CD4-positive, alpha-beta T cell treated with Interleukin-17A for 4 hours (primary cell): ENCODE data around the gene MPZL2.

Experiments used
- DNase-seq: peaks from one replicate; pipeline ENCODE4 v3.0.0-alpha.2; 2020; ENCODE audit warnings: mixed read lengths

Gene MPZL2

DNA sequence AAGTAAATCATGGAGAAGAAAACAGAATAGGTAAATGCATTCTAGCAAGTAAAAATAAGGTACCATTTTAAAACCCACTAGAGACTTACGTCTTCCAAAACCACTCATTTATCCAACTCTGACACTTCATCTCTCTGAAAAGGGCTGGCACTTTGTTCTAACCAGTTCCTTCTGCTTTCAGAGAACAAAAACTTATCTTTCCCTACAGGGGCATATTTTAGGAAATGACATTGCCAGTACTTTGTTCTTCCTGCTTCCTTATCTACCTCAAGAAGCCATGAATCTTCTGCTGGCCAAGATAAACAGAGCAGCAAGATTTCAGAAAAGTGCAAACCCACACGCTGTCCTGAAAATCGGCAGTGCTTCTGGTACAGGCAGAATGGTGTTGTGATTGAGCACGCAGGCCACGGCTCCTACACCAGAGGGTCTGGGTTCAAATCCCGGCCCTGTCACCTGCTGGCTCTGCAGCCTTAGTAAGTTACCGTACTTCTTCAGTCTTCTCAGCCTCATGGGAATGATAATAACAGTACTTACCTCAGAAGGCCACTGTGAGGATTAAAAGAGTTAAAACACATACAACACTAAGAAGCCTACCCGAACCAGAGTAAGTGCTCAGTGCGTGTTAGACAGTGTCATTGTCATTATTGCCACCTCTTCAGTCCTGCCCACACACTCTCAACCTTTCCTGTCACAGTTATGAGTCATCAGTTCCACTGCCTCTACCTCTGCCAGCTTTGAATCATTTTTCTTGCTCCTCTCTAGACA is 22.9 kb downstream of the MPZL2 start:
- peak; percentile 66 for DNase-seq

DNA sequence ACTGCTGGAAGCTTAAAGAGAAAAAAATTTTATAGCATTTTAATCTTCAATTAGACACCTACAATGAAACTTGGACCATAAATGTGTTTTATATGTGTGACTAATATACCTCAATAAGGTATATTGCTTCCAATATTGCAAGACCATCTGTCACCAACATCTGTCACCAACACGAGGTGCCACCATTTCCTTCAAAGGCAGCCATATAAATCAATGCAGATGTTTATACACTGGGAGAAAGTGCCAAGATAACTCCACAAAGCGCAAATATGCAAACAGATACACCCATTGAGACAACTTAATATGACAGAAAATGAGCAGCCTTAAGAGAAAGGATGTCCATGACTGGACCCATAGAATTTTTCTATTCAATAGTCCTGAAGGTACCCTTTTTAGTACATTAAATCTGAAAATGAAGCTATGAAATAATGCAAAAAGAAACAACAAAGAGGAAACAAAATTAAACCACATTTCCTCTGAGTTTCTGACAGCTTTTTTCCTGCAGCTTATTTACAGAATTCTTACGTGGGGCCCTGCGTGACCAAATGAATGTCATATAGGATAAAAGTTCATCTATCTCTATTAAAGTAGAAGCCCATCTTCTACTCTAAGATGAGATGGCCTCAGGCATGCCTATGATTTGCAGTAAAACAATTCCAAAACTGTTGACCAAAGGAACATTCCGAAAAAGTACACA is 24.4 kb downstream of the MPZL2 start:
- no peak for DNase-seq

DNA sequence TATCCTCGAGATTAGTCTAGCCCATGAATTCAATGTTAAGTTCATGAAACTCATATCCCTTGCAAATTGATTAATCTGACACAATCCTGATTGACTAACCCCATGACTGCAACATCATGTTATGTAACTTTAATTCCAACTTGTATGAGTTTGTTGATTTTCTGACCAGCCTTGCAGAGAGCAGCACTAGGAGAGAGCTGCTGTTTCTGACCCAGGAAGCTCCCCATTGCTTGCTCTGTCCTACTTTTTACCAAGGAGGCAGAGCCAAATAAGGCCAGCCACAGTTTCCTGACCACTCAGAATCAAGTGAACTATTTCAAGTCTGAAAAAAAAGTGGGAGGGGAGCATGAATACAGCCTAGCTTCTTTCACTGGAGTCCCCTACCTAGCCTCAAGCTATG is 25.2 kb downstream of the MPZL2 start:
- no peak for DNase-seq

DNA sequence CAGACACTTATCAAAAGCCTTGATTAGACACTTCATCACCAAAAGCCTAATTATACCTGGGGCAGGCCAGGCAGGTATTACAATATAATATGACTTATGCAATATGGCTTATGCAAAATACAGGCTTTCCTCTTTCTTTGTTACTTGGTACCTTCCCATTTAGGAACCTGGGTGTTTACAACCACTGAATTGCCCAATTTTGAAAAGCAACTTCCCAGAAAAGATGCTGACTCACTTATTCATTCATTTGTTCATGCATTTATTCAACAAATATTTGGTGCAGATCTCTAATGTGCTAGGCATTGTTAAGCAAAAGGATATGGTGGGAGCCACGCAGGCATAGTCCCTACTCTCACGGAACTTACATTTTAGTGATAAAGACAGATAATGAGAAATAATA is 25.7 kb downstream of the MPZL2 start:
- DNase-seq, result no peak

DNA sequence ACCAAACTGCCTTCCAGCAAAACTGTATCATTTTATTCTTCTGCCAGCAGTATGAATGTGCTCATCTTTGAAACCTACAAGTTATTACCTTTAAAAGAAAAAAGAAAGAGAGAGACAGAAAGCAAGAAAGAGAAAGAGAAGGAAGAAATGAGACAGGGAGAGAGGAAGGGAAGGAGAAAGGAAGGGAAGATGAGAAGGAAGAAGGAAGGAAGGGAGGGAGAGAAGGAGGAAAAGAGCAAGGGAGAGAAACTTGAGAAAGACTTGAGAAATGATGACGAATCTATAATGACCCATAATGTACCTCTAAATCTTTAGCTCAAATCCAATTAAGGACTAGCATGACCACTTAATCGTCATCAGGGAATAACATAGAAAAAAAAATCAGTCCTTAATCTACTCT is 27.9 kb downstream of the MPZL2 start:
- no peak for DNase-seq

DNA sequence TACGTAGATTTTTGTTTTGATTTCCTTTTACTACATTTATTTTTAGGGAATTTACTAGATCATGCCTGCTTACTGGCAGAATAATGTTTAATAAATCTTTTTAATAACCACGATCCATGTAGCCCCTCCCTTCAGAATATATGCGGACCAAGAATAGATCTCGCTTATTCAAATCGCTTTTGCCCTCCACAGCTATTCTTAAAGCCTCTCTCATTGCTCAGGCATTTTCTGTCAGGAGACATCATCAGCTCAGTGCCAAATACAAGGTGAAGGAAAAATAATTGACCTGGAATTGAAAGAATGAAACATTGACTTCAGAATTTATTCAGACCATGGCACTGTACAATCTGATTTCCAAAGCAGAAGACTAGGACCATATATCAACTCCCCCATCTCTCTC is 29.3 kb downstream of the MPZL2 start:
- DNase-seq, result no peak

DNA sequence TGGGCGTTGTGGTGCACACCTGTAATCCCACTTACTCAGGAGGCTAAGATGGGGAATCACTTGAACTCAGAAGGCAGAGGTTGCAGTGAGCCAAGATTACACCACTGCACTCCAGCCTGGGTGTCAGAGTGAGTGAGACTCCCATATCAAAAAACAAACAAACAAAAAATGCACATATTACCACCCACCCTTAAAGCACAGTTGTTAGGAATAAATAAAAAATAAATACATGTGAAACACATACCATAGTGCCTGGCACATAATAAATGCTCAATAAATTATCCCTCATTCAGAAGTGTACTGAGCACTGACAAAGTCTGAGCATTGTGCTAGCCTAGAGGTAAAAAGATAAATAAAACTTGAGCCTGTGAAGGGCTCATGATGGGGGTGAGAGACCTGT is 30.2 kb downstream of the MPZL2 start:
- DNase-seq, result no peak

DNA sequence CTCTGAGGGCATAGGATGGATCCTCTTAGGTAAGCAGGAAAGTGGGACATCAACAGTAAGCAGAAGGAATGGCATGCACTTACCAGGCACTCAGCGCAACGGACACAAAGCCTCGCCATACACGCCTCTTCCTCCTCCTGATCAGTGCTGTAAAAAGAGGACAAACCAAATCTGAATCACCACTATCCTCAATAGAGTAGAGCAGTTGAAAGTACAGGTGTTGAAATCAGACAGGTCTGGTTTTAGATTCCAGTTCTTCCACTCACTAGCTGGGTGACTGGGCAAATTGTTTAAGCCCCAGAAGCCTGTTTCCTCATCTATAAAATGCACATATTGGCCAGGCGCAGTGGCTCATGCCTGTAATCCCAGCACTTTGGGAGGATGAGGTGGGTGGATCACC is 30.7 kb downstream of the MPZL2 start:
- no peak for DNase-seq

DNA sequence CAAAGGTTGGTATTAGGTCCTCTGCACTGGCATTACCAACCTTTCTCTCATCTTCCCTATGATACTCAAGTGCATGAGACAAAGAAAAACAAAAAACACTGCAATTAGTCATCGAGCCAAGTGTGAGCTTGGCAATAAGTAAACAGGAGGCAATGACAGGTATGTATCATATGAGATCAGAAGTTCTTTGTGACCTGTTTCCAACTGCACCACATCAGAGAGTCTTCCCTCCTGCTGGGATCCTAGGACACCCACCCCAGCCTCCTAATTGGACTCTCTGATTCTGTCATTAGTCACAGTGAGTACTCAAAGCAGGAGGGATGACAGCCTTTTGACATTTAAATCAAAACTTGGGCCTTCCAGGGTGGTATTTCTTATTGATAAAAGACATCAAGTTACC is 31.4 kb downstream of the MPZL2 start:
- DNase-seq, result peak; percentile 67

DNA sequence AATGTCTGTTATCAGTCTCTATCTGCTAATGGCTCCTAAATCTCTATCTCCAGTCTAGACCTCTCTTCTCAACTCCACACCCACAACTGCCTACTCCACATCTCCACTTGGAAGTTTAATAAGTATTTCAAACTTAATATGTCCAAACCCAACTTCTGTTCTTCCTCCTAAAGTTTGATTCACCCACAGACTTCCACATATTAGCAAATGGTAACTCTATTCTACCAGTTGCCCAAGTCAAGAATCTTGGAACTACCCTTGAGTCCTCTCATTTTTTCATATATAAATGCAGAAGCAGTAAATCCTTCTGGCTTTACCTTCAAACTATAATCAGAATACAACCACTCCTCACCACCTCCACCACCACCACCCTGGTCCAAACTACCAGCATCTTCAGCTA is 32.6 kb downstream of the MPZL2 start:
- DNase-seq, result no peak

DNA sequence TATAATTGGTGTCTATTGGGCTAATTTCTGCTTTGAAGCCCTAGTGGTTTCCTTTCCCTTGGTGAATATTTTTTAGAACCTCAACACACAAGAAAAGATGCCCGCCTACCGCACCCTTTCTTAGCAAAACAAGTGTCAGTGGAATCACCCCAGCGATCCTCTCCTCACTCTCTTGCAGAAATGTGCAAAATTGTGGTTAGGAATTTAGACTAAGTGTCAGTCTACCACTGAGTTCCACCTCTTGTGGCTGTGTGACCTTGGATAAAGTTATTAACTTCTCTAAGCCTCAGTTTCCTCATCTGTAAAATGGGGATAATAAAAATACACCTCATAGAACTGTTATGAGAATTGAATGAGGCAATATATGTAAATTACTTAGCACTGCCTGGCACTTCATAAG is 34.0 kb downstream of the MPZL2 start:
- DNase-seq, result peak; percentile 74

DNA sequence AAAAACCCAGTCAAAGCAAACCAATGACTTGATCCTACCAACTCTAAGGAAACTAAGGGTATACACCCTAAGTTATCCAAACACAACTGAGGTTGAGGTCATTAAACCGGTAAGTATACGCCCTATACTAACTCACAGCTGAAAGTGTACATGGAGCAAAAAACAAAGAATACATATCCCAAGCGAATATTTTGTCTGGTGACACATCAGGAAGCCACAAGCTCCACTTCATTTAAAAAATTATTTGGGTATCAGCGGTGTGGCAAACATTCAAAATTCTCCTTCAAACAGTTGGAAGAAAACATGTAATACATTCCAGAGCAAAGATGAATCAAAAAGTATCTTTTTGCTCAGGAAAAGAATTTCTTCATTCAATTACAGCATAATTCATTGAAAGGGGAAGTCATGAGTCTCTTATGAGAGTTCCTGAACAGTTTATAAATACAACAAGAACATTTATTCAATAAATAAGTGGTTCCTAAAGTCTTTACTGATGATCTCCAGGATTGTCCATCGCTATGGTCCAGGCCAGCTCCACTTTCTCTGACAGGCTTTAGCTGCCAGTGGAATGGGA is 34.7 kb downstream of the MPZL2 start:
- no peak for DNase-seq

DNA sequence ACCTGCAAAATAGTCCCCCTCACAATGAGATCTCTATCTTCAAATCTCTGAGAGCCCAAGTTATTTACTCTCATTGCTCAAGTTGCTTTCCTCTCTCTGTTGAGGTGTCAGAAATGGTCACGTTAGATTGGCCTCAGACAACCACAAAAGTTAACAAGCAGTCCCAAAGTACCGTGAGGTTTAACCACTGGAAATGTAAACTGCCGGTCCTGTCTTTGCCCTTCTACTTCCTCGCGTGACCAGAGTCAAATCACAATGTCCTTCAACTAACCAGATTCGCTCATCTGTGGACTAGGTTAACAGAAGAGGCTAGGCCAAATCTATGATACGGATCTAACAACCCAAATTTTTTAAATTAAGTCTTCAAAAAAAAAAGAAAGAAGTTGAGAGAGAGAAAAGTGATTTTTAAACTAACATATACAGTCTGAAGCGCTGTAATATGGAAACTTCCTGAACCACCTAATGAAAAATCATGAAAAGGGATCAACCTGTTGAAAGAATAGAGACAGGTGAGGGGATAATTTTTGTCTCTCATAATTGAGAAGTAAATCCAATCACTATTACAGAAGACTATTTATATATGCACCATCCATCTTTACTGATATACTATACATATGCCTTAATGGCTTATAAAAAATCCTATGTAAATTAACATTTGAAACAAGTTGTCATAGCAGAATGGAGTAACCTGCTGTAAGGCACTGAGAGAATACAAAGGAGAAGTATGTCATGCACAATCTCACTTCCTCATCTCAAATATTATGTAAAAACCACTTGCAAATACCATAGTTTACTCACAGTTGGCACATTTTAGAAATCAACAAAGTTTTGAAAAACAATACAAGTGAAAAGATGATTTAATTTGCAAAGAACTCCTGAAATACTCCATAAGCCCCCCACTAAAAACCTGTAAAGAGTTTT is 36.0 kb downstream of the MPZL2 start:
- peak; percentile 37 for DNase-seq

DNA sequence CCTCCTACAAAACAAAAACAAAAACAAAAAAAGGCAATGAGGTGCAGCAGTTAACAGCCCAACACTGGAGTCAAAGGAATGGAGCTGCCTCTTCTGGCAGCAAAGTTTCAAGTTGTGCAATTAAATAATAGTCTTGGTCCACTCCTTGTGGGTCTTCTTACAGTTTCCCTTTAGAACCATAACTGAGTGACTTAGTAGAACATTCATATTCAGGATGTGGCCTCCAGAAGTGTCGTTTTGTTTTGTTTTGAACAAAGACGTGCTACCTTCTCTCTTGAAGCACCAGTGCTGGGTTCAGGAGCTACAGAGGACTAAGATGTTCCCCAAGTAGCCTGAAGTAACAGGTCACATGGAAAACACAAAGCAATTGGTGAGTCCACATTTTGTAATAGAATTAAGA is 37.3 kb downstream of the MPZL2 start:
- peak; percentile 36 for DNase-seq

DNA sequence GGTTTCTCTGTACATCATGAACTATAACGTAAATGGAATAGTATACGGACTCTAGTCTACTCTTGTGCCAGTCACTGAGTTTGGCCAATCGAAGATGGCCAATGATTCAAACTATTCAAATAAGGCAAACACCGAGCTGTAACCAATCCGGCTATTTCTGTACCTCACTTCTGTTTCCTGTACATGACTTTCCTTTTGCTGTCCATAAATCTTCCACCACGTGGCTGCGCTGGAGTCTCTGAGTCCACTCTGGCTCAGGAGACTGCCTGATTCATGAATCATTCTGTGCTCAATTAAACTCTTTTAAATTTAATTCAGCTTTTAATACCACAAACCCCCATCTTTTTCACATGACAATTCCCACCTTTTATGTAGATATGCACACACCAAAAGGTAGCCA is 37.8 kb downstream of the MPZL2 start:
- no peak for DNase-seq

DNA sequence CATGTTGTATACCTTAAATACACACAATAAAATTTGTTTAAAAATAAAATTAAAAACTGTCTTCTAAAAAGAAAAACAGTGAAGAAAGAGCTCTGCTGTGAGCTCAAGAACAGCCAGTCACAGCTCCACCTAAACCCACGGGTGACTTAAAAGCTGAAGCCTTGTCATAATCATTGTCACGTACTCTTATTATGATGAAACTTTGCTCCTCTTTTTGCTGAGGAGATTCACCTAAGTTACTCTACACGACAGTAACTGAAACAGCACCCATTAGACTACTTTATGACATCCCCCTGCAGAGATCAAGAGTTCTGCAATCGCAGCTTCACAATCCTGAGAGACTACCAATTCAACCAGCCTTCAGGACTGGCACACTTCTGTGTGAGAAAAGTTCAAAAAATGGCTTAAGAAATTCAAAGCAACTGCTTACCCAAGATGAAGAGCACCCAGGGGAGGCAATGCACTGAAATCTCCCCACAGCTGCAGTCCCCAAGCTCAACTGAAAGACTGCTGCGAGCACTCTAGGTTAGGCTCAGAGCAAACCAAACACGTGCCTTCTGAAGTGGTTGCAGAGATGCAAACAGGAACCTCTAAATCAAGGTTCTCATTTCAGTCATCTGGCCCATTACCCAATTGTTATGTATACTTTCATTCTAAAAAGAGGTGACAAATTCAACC is 39.4 kb downstream of the MPZL2 start, which contains the start of gene JAML:
JAML (minus strand) TSS at position 501 of the 678 bp plus-strand sequence. CDS start 10,145 bp downstream, outside the sequence.
- DNase-seq, result peak; percentile 78

DNA sequence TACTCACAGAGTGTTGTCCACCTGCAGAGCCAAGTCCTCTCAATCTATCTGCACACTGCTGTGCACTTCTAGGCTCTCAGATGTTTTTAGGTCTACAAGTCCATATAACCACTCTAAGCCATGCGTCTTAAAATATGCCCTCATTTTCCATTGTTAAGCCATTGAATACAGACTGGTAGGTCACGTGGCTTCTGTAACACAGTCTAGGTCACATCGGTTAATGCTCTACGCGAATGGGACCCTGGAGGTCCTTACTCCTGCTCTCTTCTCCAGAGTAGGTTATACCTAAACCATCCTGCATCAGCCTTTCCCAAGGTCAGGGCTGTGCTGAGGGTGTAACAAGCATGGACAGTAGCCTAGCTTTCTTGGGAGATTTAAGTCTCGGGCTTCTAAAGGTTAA is 40.1 kb downstream of the MPZL2 start:
- DNase-seq, result peak; percentile 53

DNA sequence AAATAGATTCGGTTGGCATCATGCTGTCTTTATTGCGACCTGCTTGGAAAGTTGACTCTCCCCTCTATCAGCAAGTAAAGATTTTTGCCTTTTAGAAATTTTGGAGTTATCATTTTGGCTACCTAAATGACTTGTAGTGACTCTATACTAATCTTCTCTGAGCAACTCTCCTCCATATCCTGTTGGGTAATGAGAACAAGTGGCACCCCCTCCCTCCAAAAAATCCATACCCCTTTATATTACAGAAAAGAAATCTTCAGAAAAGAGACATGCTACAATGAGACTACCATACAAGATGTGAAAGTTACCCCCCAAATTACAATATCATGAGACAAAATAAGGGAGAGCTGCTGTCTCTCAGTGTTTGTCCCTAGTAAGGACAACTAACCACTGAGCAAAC is 40.5 kb downstream of the MPZL2 start:
- no peak for DNase-seq

DNA sequence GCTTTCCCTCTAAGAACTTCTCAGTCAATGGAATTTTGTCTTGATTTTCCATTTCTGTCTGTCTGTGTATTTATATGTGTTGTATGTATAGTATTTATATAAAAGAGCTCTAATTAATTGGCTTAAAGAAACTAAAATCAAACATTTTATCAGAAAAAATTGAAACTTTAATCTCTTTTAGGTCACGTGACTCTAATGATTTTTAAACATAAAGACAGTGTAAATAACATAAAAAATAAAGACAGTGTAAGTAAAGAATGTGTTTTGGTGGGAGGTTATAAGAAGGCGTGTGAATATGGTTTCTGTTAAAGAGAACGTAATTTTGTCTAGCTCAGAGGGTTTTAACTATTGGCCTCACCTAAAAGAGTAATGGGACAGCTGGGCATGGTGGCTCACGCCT is 41.7 kb downstream of the MPZL2 start:
- DNase-seq, result no peak

DNA sequence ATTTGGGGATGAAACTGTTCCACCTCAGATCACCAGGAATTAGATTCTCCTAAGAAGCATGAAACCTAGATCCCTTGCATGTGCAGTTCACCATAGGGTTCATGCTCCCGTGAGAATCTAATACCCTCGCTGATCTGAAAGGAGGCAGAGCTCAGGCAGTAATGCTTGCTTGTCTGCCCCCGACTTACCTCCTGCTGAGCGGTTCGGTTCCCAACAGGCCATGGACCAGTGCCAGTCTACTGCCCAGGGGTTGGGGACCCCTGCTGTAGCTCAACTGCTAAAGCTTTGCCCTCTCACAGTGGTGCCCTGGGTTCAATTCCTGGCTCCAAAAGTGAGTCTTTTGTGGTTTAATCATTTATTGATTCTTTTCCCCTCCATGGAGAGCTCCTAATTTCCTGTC is 42.7 kb downstream of the MPZL2 start:
- no peak for DNase-seq

DNA sequence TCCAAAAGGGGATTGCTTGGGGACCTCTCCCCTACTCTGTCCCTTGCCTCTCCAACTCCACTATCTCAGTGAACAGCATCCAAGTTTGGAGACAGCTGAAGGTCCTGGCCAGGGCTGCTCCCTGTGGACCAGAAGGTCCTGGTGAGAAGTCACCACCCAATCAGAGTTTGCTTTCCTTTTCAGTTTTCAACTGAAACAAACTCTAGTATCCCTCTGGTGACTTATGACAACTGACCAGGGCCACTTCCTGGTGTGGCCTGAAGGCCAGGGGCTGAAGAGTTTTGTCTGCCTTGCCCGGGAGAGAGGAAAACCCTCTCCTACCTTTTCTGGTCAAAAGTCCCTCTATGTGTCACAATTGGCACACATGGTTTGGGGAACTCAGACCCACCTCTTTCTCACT is 44.4 kb downstream of the MPZL2 start:
- DNase-seq, result no peak

DNA sequence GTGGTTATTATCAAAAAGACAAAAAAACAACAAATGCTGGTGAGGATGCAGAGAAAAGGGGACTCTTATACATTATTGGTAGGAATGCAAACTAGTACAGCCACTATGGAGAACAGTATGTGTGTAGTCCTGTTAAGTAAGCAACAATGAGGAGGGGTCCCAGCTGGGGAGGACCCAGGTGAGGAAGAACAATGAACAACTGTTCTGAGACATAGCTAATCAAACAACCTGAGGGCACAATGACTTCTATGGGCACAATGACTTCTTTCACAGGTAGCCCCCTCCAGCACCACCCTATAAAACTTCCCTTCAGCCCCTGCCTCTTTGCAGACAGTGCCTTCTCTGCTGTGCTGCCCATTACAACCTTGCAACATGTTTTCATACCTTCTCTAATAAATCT is 44.9 kb downstream of the MPZL2 start:
- no peak for DNase-seq

DNA sequence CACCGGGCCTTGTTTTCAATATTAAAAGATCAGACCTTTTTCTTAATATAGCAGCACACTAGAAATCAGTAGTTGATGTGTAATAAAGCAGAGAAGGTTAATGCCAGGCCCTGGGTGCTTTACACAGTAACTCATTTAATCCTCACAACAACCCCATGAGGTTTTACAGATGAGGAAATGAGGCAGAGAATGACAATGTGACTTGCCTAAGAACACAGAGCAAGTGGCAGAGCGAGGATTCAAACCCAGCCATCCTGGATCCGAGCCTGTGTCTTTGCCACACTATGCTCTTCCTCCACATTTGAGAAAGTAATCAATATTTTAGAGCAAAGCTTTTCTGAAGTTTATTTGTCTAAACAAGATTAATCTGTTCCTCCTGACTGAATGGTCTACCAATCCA is 46.5 kb downstream of the MPZL2 start:
- DNase-seq, result peak; percentile 49
